A673 (cell line): ENCODE measurements around the gene ARID3C.

Experiments used
- EZH2 ChIP-seq: fragments of 200-600 bp; sonication (generic); IDR thresholded peaks from 2 replicates; pipeline ENCODE4 v1.6.1; 2017; ENCODE audit warnings: borderline replicate concordance, low read depth, mild to moderate bottlenecking, mixed read lengths, antibody characterized with exemption, low read length; ENCODE audit not compliant: poor library complexity, severe bottlenecking
- TF ChIP-seq, protein P1 (sequence below): fragments of 300-800, 200-600 bp; sonication (generic); conservative IDR thresholded peaks from 2 replicates; pipeline ENCODE4 v1.5.1; 2017; ENCODE audit warnings: low read depth, mild to moderate bottlenecking, antibody characterized with exemption, low read length, moderate library complexity, mixed read lengths

DNA sequence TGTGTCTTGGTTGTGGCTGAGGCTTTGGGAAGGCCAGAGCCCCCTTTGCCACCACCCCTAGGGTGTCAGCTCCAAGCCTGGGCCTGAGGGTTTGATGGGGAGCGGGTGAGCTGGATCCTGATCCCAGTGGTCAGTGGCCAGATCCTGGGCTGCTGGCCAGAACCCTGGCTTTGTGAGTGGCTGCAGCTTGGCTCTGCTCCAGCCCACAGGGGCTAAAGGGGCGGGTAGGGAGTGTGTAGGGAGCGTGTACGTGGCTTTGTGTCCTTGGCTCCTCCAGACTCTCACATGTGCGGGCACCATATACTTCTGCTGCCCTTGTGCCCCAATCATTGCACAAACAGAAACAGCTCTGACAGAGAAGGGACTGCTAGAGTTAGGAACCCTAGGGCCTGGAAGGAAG, 21.9 kb upstream of the ARID3C start:
- TF ChIP-seq, protein P1, sequence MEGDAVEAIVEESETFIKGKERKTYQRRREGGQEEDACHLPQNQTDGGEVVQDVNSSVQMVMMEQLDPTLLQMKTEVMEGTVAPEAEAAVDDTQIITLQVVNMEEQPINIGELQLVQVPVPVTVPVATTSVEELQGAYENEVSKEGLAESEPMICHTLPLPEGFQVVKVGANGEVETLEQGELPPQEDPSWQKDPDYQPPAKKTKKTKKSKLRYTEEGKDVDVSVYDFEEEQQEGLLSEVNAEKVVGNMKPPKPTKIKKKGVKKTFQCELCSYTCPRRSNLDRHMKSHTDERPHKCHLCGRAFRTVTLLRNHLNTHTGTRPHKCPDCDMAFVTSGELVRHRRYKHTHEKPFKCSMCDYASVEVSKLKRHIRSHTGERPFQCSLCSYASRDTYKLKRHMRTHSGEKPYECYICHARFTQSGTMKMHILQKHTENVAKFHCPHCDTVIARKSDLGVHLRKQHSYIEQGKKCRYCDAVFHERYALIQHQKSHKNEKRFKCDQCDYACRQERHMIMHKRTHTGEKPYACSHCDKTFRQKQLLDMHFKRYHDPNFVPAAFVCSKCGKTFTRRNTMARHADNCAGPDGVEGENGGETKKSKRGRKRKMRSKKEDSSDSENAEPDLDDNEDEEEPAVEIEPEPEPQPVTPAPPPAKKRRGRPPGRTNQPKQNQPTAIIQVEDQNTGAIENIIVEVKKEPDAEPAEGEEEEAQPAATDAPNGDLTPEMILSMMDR: no peak
- no peak for TF ChIP-seq EZH2
